CD14-positive monocyte (primary cell): ENCODE data around the gene MYOM1. TPM values are rescaled to one million over a fixed set of nuclear protein-coding genes. Genes with fewer than 3 reads are reported as not detected.
"Not testable (repeated sequence)": the region's sequence is repeated elsewhere in the genome, so short reads cannot be mapped to it uniquely, and the experiment has no call there.

Experiments used
- DNase-seq, 3 donors: peaks; one replicate each; pipeline ENCODE4 v3.0.0-alpha.2; 2011 to 2022
- H2AFZ ChIP-seq: 2 replicates; pipeline ENCODE4 v1.6.0; 2012; ENCODE audit warnings: mild to moderate bottlenecking, low read depth, low read length, inconsistent platforms; ENCODE audit not compliant: insufficient read depth, poor library complexity, severe bottlenecking
- H3K27ac ChIP-seq, 2 donors: 1 replicate in 1 of 2; 2 replicates in 1 of 2; pipeline ENCODE4 v1.5.1; 2012 to 2013; ENCODE audit warnings: low read length in 2 of 2, control low read depth in 1 of 2, inconsistent platforms in 1 of 2, low read depth in 1 of 2, mild to moderate bottlenecking in 1 of 2
- H3K27me3 ChIP-seq, 2 donors: one replicate each; pipeline versions ENCODE4 v1.6.0 to v1.6.1; 2011 to 2013; ENCODE audit warnings: low read length in 2 of 2; ENCODE audit not compliant: control insufficient read depth in 2 of 2, insufficient read depth in 2 of 2
- H3K36me3 ChIP-seq, 2 donors: replicated peaks in 1 of 2; 1 replicate in 1 of 2; 2 replicates in 1 of 2; pipeline versions ENCODE4 v1.5.1 to v1.6.1; 2012 to 2013; ENCODE audit warnings: low read length in 2 of 2, control low read depth in 1 of 2, inconsistent platforms in 1 of 2, mild to moderate bottlenecking in 1 of 2; ENCODE audit not compliant: insufficient read depth in 2 of 2, control insufficient read depth in 1 of 2
- H3K4me1 ChIP-seq, 2 donors: 1 replicate in 1 of 2; 2 replicates in 1 of 2; pipeline versions ENCODE4 v1.5.1 to v1.6.1; 2012 to 2013; ENCODE audit warnings: low read length in 2 of 2, control low read depth in 1 of 2, inconsistent platforms in 1 of 2, mild to moderate bottlenecking in 1 of 2, moderate library complexity in 1 of 2; ENCODE audit not compliant: insufficient read depth in 2 of 2, control insufficient read depth in 1 of 2
- H3K4me2 ChIP-seq: replicated peaks from 2 replicates; pipeline ENCODE3; 2012; ENCODE audit warnings: low read length, moderate library complexity, mild to moderate bottlenecking; ENCODE audit not compliant: poor library complexity, severe bottlenecking; ENCODE audit errors: extremely low read depth
- H3K4me3 ChIP-seq, 3 experiments: fragments of 200-600 bp in 1 of 3; sonication (generic) in 1 of 3; replicated peaks in 1 of 3; 1 replicate in 2 of 3; 2 replicates in 1 of 3; pipeline ENCODE4 v1.5.1; 2011 to 2013; ENCODE audit warnings: low read length in 3 of 3, mild to moderate bottlenecking in 3 of 3, control low read depth in 2 of 3, low read depth in 2 of 3, inconsistent platforms in 1 of 3, moderate library complexity in 1 of 3
- H3K79me2 ChIP-seq: 2 replicates; pipeline ENCODE4 v1.6.0; 2012; ENCODE audit warnings: mild to moderate bottlenecking, control low read depth, inconsistent platforms, low read length, moderate library complexity; ENCODE audit not compliant: insufficient read depth
- H3K9ac ChIP-seq: 2 replicates; pipeline ENCODE4 v1.6.0; 2017; ENCODE audit warnings: low read length, mild to moderate bottlenecking; ENCODE audit not compliant: insufficient read depth, poor library complexity, severe bottlenecking
- H3K9me3 ChIP-seq, 2 donors: replicated peaks in 1 of 2; 1 replicate in 1 of 2; 2 replicates in 1 of 2; pipeline versions ENCODE4 v1.5.1 to v1.6.1; 2012 to 2013; ENCODE audit warnings: low read length in 2 of 2, control low read depth in 1 of 2; ENCODE audit not compliant: control insufficient read depth in 1 of 2, insufficient read depth in 1 of 2
- H4K20me1 ChIP-seq: 2 replicates; pipeline ENCODE4 v1.6.0; 2012; ENCODE audit warnings: mild to moderate bottlenecking, low read length, control low read depth, moderate library complexity; ENCODE audit not compliant: insufficient read depth
- H3K27ac Mint-ChIP-seq, 7 donors: one replicate each; pipeline ENCODE4 v1.8.0; 2020; ENCODE audit warnings: mild to moderate bottlenecking in 7 of 7, mixed read lengths in 7 of 7, moderate library complexity in 6 of 7, inconsistent platforms in 2 of 7
- H3K27me3 Mint-ChIP-seq, 3 donors: one replicate each; pipeline ENCODE4 v1.8.0; 2021 to 2022; ENCODE audit warnings: low read depth in 3 of 3, mild to moderate bottlenecking in 3 of 3, mixed read lengths in 3 of 3, moderate library complexity in 3 of 3, inconsistent platforms in 1 of 3
- H3K36me3 Mint-ChIP-seq, 2 donors: one replicate each; pipeline ENCODE4 v1.8.0; 2020; ENCODE audit warnings: mixed read lengths in 2 of 2, inconsistent platforms in 1 of 2, mild to moderate bottlenecking in 1 of 2
- H3K4me1 Mint-ChIP-seq: one replicate; pipeline ENCODE4 v1.8.0; 2020; ENCODE audit warnings: mild to moderate bottlenecking, mixed read lengths
- H3K4me3 Mint-ChIP-seq, 2 donors: one replicate each; pipeline ENCODE4 v1.8.0; 2020; ENCODE audit warnings: mild to moderate bottlenecking in 2 of 2, mixed read lengths in 2 of 2, moderate library complexity in 1 of 2
- H3K9me3 Mint-ChIP-seq, 7 donors: one replicate each; pipeline ENCODE4 v1.8.0; 2020 to 2022; ENCODE audit warnings: mixed read lengths in 7 of 7, mild to moderate bottlenecking in 6 of 7, moderate library complexity in 6 of 7, inconsistent platforms in 2 of 7
- WGBS: methylation state at CpG from one replicate; pipeline ENCODE4 v1.1.5; 2013; ENCODE audit warnings: missing lambda C conversion rate; ENCODE audit not compliant: insufficient coverage; 5-methylcytosine and 5-hydroxymethylcytosine counted together
- intact Hi-C, 2 donors: fragments of 100-400 bp; cut with micrococcal nuclease; formaldehyde crosslinking; loops; one replicate each; pipeline versions ENCODE4 v1.15.0 to v1.15.1; 2023
- polyA plus RNA-seq, 3 donors: library from polyadenylated mRNA; depleted of rRNA in 1 of 3; unstranded in 2 of 3; stranded (reverse) in 1 of 3; fragments of 300-500 nt in 2 of 3; fragments of >200 nt in 1 of 3; fragmentation: Illumina TruSeq in 2 of 3; gene quantifications; 1 replicate in 2 of 3; 2 replicates in 1 of 3; pipeline ENCODE4 v1.2.3, GENCODE V29; 2012 to 2021
- TF ChIP-seq, protein P1 (sequence below): fragments of 200-600 bp; IDR thresholded peaks from one replicate; pipeline ENCODE4 v1.8.0; 2022; ENCODE audit warnings: antibody characterized with exemption, mild to moderate bottlenecking

The MYOM1 gene
- polyA plus RNA-seq, 3 donors: 0.05 to 0.95 (median 0.22) TPM

DNA sequence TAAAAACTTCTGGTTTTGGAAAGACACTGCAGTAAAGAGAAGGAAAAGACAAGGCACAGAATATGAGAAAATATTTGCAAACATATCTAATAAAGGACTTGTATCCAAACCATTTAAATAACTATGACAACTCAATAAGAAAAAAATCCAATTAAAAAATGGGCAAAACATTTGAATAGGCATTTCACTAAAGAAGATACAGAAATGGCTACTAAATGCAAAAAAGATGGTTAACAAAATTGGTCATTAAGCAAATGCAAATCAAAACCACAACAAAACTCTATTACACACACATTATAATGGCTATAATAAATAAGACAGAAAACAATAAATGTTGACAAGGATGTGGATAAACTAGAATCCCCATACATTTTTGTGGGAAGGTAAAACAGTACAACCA is 14.5 kb downstream of the MYOM1 start:
- peaks cover 0 to 2% (median 0%) of the 10 kb centered on the region in 3 donors for H3K27me3 Mint-ChIP-seq
- H3K79me2 ChIP-seq: no peaks in the 10 kb centered on the region
- H3K4me1 Mint-ChIP-seq: no peaks in the 10 kb centered on the region
- H3K27ac Mint-ChIP-seq: no peak overlapping the region
- H3K4me3 ChIP-seq: no peak overlapping the region
- no peaks in the 10 kb centered on the region for H4K20me1 ChIP-seq
- no peaks in the 10 kb centered on the region for H3K27me3 ChIP-seq
- no peaks in the 10 kb centered on the region for H3K36me3 ChIP-seq
- H3K9me3 ChIP-seq: peaks cover 3% of the 10 kb centered on the region in 2 donors
- H3K27ac ChIP-seq: no peak overlapping the region
- DNase-seq: no peak
- H2AFZ ChIP-seq: no peak overlapping the region
- H3K9me3 Mint-ChIP-seq: peaks cover 5 to 15% (median 11%) of the 10 kb centered on the region in 7 donors
- no peaks in the 10 kb centered on the region for H3K36me3 Mint-ChIP-seq
- intact Hi-C loops: no loop called here
- H3K4me2 ChIP-seq: no peak overlapping the region
- H3K4me1 ChIP-seq: no peaks in the 10 kb centered on the region
- TF ChIP-seq, protein P1, sequence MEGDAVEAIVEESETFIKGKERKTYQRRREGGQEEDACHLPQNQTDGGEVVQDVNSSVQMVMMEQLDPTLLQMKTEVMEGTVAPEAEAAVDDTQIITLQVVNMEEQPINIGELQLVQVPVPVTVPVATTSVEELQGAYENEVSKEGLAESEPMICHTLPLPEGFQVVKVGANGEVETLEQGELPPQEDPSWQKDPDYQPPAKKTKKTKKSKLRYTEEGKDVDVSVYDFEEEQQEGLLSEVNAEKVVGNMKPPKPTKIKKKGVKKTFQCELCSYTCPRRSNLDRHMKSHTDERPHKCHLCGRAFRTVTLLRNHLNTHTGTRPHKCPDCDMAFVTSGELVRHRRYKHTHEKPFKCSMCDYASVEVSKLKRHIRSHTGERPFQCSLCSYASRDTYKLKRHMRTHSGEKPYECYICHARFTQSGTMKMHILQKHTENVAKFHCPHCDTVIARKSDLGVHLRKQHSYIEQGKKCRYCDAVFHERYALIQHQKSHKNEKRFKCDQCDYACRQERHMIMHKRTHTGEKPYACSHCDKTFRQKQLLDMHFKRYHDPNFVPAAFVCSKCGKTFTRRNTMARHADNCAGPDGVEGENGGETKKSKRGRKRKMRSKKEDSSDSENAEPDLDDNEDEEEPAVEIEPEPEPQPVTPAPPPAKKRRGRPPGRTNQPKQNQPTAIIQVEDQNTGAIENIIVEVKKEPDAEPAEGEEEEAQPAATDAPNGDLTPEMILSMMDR: no peak
- H3K4me3 Mint-ChIP-seq: no peak overlapping the region
- H3K9ac ChIP-seq: no peak overlapping the region

DNA sequence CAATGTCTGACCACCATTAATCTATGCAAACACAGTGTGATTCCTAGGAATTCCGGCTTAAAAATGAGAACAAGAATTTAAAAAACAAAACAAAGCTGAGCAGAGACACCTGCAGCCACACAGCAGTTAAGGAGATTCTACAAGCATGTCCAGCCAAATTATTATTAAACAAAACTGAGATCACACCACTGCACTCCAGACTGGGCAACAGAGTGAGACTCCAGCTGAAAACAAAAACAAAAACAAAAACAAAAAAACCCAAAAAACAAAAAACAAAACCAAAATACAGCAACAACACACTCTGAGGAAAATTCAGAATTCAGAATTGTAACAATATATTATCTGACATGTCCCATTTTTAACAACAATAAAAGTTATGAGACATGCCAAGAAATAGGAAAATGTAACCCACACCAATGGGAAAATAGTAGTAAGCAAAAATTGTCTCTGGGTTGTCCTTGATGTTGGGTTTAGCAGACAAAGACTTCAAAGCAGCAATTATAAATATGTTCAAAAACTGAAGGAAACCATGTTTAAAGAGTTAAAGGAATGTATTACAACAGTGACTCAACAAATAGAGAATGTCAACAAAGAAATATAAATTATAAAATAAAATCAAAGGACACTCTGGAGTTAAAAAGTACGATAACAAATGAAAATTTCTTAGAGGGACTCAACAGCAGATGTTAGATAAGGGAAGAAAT is 19.7 kb downstream of the MYOM1 start:
- TF ChIP-seq, protein P1: no peak
- 100% methylated on average over 1 of the region's 2 CpGs for WGBS
- Histone ChIP-seq H3K9ac (no peak overlapping the region), H3K4me1 (no peaks in the 10 kb centered on the region), H4K20me1 (no peaks in the 10 kb centered on the region), H3K79me2 (no peaks in the 10 kb centered on the region), H2AFZ (no peak overlapping the region), H3K9me3 (peaks cover 3% of the 10 kb centered on the region in 2 donors), H3K4me2 (no peak overlapping the region), H3K27me3 (no peaks in the 10 kb centered on the region), H3K4me3 (no peak overlapping the region), H3K27ac (no peak overlapping the region), H3K36me3 (no peaks in the 10 kb centered on the region)
- Mint-ChIP-seq H3K4me1 (no peaks in the 10 kb centered on the region), H3K4me3 (no peak overlapping the region), H3K36me3 (no peaks in the 10 kb centered on the region), H3K27me3 (peaks cover 0 to 2% (median 0%) of the 10 kb centered on the region in 3 donors), H3K27ac (no peak overlapping the region), H3K9me3 (peaks cover 3 to 15% (median 9%) of the 10 kb centered on the region in 7 donors)
- DNase-seq: no peak
- intact Hi-C loops: no loop called here

DNA sequence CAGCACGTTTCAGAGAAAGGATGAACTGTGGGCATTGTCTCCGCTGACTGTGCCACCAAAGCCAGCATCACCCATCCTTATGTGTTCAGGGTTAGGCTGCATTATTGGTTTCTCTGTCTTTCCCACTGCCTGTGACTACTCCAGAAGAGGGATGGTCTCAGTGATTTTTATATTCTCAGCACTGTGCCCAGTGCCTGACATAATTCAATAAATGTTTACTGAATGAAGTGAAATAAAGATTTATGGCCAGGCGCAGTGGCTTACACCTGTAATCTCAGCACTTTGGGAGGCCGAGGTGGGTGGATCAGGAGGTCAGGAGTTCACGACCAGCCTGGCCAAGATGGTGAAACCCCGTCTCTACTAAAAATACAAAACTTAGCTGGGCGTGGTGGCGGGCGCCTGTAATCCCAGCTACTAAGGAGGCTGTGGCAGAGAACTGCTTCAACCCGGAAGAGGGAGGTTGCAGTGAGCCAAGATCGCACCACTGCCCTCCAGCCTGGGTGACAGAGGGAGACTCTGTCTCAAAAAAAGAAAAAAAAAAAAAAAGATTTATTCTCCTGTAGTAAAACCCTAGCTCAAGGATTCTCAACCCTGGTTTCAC is 21.4 kb downstream of the MYOM1 start:
- H3K4me2 ChIP-seq, DNase-seq, H3K4me3 ChIP-seq, H3K27ac Mint-ChIP-seq, H3K36me3 Mint-ChIP-seq, H3K9me3 ChIP-seq, H3K36me3 ChIP-seq, H3K27me3 ChIP-seq, H3K4me3 Mint-ChIP-seq, H4K20me1 ChIP-seq, H3K4me1 ChIP-seq, H3K9ac ChIP-seq, H2AFZ ChIP-seq, H3K27me3 Mint-ChIP-seq, H3K79me2 ChIP-seq, intact Hi-C loops, H3K4me1 Mint-ChIP-seq, H3K27ac ChIP-seq: not testable (repeated sequence)
- no CpG with 5 or more reads among the region's 11 CpGs for WGBS
- H3K9me3 Mint-ChIP-seq: peaks cover 1 to 14% (median 7%) of the 10 kb centered on the region in 7 donors
